Stimulated activated CD4-positive, alpha-beta T cell treated with anti-CD3 and anti-CD28 coated beads, Interleukin-4, amount 100 ng/mL, for 1 hour (primary cell): Measurements from ENCODE around the gene COMMD10.
"Not testable (repeated sequence)": the region's sequence is repeated elsewhere in the genome, so short reads cannot be mapped to it uniquely, and the experiment has no call there.

Experiments
- DNase-seq: peaks from one replicate; pipeline ENCODE4 v3.0.0-alpha.2; 2020

Gene COMMD10

GRCh38 chr5:116084871-116085715 is at the start of gene COMMD10:
Gene COMMD10 (plus strand): TSS chr5:116085025.
- DNase-seq: peak; percentile 74

- no peak for DNase-seq
Observed at GRCh38 chr5:116035123-116035522, 49.7 kb upstream of the COMMD10 start.

GRCh38 chr5:116037236-116037822 is 47.5 kb upstream of the COMMD10 start:
- no peak for DNase-seq

- DNase-seq: no peak
Observed at GRCh38 chr5:116038817-116039216, 46.0 kb upstream of the COMMD10 start.

- no peak for DNase-seq
Observed at GRCh38 chr5:116042375-116042774, 42.5 kb upstream of the COMMD10 start.

GRCh38 chr5:116044073-116044472 is 40.8 kb upstream of the COMMD10 start:
- no peak for DNase-seq

- no peak for DNase-seq
Observed at GRCh38 chr5:116045821-116046220, 39.0 kb upstream of the COMMD10 start.

GRCh38 chr5:116046261-116046660 is 38.6 kb upstream of the COMMD10 start:
- no peak for DNase-seq

GRCh38 chr5:116046823-116047222 is 38.0 kb upstream of the COMMD10 start:
- DNase-seq: no peak

GRCh38 chr5:116058346-116058936 is 26.4 kb upstream of the COMMD10 start:
- DNase-seq: no peak

- no peak for DNase-seq
Observed at GRCh38 chr5:116062352-116062751, 22.5 kb upstream of the COMMD10 start.

GRCh38 chr5:116063950-116064349 is 20.9 kb upstream of the COMMD10 start:
- no peak for DNase-seq

- DNase-seq: no peak
Observed at GRCh38 chr5:116068028-116068632, 16.7 kb upstream of the COMMD10 start.

GRCh38 chr5:116071211-116071610 is 13.6 kb upstream of the COMMD10 start:
- DNase-seq: no peak

GRCh38 chr5:116075191-116075831 is 9.5 kb upstream of the COMMD10 start:
- DNase-seq: no peak

- no peak for DNase-seq
Observed at GRCh38 chr5:116076496-116076895, 8.3 kb upstream of the COMMD10 start.

GRCh38 chr5:116078199-116078598 is 6.6 kb upstream of the COMMD10 start:
- no peak for DNase-seq

GRCh38 chr5:116084287-116084691 is 536 bp upstream of the COMMD10 start:
- no peak for DNase-seq

GRCh38 chr5:116086309-116086708 is 1.5 kb downstream of the COMMD10 start:
- DNase-seq: not testable (repeated sequence)

- no peak for DNase-seq
Observed at GRCh38 chr5:116088062-116088461, 3.2 kb downstream of the COMMD10 start.

GRCh38 chr5:116090302-116090701 is 5.5 kb downstream of the COMMD10 start:
- no peak for DNase-seq

GRCh38 chr5:116091416-116091815 is 6.6 kb downstream of the COMMD10 start:
- DNase-seq: no peak

GRCh38 chr5:116097301-116097700 is 12.5 kb downstream of the COMMD10 start:
- DNase-seq: no peak
